Measurements from ENCODE around the gene ATP5F1E.
A peak's percentile ranks its signal among the peaks of the same experiment; 100 is the strongest.
"Not testable (repeated sequence)": the region's sequence is repeated elsewhere in the genome, so short reads cannot be mapped to it uniquely, and the experiment has no call there.

The ATP5F1E gene

DNA sequence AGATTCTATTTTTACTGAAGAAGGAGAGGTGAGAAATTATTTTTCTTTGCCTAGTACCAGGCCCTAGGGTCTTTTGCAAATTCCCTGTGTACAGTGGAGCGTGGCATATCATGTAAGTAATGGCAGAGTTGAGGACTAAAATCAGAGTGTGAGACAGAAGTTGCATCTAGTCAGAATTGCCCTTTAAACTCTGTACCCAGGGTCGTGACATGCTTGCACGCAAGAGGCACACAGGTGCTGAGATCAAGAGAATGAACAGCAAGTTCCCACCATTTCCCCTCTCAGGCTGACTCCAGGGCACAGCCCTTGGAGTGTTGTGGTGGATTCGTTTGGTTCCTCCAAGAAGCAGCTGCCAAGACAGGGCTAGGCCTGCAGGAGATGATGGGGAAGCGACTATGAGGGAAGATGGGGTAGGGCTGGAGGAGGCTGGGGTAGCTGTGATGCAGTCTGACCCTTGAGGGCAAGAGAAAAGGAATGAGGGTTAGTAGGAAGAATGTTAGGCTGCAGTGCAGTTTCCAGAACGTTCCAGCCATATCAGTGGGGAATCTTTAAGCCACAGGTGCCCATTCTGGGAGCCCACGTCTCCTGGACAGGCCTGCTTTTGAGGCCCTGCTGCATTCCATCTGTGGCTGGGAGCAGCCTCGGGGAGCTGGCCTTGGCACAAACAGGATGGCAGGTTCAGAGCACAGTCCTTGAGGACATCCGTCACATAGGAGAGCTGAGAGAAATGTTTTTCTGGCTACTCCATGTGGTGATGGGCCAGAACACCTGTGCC is 44.2 kb downstream of the ATP5F1E start:
- no peak for DNase-seq

DNA sequence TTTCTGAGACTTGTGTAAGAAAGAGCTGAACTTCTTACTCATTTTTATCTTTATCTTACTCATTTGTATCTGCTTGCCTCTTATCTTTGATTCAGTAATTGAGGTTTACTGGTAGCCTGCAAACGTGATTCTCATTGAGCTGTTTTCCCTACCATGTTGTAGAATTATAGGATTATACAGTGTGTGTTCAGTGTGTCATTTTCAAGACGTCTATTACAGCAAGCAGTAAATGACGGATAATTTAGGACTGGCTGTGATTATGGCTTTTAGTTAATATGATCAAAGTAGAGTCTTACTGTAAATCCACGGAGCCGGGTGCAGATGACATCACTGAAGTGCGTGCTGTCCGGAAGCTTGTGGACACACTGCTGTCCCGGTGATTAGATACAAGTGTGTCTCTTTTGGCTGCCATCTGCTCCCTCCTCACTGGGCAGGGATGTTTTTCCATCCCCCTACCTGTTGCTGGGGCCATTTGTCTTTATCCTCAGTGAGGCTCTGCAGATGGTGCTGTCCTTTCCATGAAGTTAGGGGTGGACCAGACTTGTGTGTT is 45.1 kb downstream of the ATP5F1E start:
- no peak for DNase-seq

DNA sequence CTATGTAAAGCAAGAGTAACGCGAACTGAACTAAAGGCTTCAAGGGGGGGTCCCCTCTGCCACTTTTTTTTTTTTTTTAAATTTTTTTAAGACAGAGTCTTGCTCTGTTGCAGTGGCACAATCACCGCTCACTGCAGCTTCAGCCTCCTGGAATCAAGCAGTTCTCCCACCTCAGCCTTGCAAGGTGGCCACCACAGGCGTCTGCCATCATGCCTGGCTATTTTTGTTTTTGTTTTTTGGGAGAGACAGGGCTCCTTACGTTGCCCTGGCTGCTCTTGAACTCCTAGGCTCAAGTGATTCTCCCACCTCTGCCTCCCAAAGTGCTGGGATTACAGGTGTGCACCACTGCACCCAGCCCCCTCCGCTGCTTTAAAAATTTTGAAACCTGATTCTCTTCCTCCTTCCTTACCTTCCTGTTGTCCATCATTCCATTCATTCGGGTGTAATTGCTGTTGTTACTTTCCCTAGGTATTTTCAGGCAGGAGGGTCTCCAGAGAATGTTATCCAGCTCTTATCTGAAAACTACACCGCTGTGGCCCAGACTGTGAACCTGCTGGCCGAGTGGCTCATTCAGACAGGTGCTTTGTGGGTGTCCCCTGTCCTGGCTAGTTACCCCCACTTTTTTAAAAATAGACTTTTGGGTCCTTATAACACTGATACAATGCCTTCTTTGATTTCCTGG is 45.7 kb downstream of the ATP5F1E start:
- no peak for DNase-seq

GRCh38 chr20:58985656-58986055 is 46.5 kb downstream of the ATP5F1E start:
- no peak for DNase-seq

GRCh38 chr20:58984691-58985090 is 47.4 kb downstream of the ATP5F1E start:
- no peak for DNase-seq

DNA sequence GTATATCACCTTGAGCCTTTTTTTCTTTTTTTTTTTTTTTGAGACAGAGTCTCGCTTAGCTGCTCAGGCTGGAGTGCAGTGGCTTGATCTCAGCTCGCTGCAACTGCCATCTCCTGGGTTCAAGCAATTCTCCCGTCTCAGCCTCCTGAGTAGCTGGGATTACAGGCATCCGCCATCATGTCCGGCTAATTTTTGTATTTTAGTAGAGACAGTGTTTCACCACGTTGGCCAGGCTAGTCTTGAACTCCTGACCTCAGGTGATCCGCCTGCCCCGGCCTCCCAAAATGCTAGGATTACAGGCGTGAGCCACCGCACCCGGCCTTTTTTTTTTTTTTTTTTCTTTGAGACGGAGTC is 49.0 kb downstream of the ATP5F1E start:
- DNase-seq, result not testable (repeated sequence)

DNA sequence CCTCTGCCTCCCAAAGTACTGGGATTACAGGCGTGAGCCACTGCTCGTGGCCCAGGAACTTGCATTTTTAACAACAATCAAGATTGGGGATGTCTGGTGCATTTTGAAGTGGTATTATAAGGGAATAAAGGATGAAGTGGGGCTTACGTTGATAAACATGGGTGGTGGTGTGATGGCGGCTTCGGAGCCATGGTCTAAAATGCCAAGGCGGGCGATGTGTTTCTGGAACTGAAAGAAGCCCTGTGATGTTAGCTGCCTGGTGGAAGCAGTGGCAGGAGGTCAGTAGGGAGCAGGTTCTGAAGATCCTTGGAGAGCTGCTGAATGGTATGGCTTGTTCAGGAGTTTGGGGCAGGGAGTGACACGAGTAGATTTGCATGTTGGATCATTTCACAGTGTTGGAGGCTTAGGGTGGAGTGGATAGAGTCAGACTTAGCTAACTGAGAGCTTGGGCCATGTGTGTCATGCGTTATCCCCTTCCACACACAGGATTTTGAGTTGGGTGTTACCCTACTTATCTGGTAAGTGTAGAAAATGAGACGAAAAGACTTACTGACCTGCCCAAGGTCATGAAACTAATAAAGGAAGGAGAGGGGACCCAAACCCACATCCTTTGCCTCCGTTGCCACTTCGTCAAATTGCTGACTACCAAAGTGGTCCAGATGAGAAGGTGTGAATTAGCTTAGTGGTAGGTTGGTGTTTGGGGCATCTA is 49.6 kb downstream of the ATP5F1E start:
- DNase-seq, result no peak

GRCh38 chr20:58981628-58982364 is 50.3 kb downstream of the ATP5F1E start:
- peak; percentile 51 for DNase-seq

- DNase-seq, result peak; percentile 95
Measured at GRCh38 chr20:58980711-58981627, 51.2 kb downstream of the ATP5F1E start, which contains the start of gene NELFCD. Gene NELFCD (plus strand): TSS chr20:58981256. CDS start chr20:58981310, 54 bp downstream.

DNA sequence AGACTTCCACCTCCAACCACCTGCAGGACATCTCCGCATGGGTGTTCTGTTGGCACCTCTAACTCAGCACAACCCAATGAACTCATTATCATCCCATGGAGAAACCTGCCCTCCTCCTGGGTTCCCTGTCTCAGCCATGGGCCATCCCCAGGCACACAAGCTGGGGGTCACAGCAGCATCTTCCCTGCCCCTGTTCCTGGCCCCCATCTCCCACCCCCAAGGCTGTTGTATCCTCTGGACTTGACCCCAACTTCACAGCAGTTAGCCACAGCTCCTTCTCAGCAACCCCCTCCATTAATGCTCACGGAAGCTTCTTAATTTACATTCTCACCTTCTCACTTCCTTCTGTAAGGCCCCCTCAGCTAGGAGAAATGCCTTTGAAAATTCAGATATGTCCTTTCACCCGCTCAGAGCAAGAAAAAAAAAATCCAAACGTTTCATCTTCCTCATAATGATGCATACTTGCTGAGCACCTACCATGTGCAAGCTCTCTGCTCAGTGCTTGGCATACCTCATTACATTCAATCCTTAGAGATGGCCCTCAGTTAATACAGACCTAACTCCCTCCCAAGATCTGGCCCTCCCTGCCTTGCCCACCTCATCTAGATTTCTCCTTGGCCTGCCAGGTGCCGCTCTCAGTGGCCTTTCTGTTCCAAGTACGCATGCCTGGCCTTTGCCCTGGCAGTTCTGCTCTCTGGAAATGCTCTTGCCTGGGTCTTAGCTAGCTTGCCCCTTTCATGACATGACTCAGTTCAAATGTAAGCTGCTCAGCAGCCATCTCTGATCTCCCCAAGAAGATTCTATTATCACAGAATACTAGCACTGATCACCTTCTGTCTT is 53.6 kb downstream of the ATP5F1E start:
- no peak for DNase-seq

DNA sequence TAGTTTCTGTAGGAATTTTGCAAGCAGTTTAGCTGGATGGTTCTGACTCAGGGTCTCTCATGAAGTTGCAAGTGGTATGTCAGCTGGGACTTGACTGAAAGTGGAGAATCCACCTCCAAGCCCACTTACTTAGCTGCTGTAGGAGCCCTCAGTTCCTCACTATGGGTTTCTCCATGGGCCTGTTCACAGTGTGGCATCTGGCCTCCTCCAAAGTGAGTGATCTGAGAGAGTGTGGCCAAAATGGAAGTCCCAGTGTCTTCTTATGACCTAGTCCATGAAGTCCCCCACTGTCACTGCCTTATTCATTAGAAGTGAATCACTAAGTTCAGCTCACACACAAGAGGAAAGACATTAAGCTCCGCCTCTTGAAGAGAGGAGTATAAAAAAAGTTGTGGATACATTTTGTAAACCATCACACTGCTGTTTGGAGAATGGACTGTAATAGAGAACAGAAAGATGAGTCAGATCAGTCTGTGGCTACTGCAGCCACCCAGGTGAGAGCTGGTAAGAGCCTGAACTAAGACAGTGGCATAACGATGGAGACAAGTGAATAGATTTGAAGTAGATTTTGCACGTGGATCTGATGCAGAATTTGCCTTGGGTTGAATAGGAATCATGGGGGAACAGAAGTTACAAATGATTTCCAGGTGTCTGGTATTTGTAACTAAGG is 55.9 kb downstream of the ATP5F1E start:
- DNase-seq, result no peak

Measured in right forelimb (tissue), 1 donor.